Fibroblast of villous mesenchyme (primary cell): ENCODE measurements around the gene ADAMTSL2. TPM values are rescaled to one million over a fixed set of nuclear protein-coding genes. Genes with fewer than 3 reads are reported as not detected.

ENCODE experiments used
- DNase-seq: peaks from one replicate; pipeline ENCODE4 v3.0.0-alpha.2; 2010; ENCODE audit warnings: low read depth
- H3K4me3 ChIP-seq: 2 replicates; pipeline ENCODE4 v1.5.1; 2011; ENCODE audit warnings: low read depth, mild to moderate bottlenecking, low read length
- total RNA-seq: library from RNA; depleted of rRNA; stranded (reverse); fragments of >200 nt; gene quantifications from 2 replicates; pipeline ENCODE4 v1.2.3, GENCODE V29; 2012
- TF ChIP-seq, protein P1 (sequence below): IDR thresholded peaks from 2 replicates; pipeline ENCODE4 v1.5.1; 2012; ENCODE audit warnings: low read depth, mild to moderate bottlenecking, low read length; ENCODE audit not compliant: insufficient read depth

Gene ADAMTSL2
- total RNA-seq, 1 donor = under 0.01 TPM

DNA sequence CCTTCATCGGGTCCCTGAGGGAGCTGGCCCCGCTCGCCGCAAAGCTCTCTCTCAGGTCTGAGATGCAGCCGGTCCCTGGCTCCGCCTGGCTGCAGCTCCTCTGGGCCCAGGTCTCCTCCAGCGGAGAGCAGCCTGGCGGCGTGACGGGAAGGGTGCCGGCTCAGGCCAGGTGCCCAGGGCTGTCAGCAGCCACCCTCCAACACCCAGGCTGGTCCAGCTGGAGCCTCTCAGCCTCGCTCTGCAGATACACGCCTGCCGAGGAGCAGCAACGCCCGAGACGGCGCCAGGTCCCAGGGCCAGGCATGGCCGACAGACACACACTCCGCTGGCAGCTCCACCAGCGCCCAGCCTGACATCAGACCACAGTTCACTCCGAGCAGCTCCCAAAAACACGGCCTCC is 49.1 kb downstream of the ADAMTSL2 start:
- DNase-seq = peak; percentile 26
- TF ChIP-seq, protein P1, sequence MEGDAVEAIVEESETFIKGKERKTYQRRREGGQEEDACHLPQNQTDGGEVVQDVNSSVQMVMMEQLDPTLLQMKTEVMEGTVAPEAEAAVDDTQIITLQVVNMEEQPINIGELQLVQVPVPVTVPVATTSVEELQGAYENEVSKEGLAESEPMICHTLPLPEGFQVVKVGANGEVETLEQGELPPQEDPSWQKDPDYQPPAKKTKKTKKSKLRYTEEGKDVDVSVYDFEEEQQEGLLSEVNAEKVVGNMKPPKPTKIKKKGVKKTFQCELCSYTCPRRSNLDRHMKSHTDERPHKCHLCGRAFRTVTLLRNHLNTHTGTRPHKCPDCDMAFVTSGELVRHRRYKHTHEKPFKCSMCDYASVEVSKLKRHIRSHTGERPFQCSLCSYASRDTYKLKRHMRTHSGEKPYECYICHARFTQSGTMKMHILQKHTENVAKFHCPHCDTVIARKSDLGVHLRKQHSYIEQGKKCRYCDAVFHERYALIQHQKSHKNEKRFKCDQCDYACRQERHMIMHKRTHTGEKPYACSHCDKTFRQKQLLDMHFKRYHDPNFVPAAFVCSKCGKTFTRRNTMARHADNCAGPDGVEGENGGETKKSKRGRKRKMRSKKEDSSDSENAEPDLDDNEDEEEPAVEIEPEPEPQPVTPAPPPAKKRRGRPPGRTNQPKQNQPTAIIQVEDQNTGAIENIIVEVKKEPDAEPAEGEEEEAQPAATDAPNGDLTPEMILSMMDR = no peak
- no peak overlapping the region for H3K4me3 ChIP-seq

DNA sequence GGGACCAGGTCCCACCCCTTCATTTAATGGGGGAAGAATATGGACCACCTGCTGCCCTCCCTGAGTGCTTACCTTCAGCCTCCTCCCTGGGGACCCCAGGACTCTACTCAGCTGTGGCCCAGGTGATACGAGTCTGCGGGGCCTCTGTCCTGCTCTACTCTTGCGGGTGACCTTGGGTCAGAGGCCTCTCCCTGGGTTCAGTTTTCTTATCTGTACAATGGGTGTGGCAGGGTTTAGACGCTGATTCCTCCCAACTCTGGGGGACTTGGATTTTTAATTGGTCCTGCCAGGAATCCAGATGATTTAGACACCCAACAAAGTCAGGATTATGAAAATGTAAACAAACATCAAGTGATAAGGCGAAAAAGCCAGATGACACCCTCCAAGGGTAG is 49.7 kb downstream of the ADAMTSL2 start:
- peak; percentile 88 for DNase-seq
- TF ChIP-seq, protein P1 = no peak
- no peak overlapping the region for H3K4me3 ChIP-seq

DNA sequence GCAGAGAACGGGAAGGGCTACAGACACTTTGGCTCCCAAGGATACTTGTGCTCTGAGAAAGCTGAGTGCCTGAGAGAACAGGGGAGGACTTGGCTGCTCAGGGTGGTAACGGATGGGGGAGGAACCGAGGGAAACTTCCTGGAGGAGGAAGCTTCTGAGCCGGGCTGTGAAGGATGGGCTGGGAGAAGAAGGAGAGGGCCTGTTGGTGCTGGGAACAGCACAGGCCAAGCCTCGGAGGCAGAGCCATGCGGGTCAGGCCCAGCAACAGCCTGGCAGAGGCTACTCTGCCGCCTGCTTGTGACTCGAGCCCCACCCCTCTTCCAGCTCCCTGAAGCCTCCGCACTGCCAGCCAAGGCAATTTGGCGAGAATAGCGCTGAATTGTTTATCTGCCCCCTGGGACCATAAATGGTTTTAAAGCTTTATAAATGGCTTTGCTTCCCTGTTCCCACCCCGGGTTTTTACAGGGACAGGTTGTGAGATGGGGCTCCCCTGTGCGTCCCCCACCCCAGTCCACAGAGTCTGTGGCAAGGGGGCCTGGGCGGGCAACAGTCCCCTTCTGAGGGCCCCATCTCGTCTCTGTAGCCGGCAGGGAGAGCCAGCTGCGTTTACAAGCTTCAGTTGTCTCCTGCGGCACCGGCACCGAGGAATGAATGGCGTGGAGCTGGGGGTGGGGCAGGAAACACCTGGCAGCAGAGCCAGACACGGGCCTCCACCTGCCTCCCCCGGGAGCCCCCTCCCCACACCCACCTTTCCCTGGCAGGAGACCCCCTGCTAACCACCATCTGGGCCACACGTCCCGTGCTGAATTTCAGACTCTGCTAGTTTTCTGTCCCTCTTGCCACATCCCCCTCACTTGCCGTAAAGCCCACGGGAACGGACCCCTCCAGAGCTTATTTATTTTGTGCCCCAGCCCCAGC is 50.3 kb downstream of the ADAMTSL2 start:
- no peak overlapping the region for H3K4me3 ChIP-seq
- TF ChIP-seq, protein P1 = no peak
- DNase-seq = no peak

DNA sequence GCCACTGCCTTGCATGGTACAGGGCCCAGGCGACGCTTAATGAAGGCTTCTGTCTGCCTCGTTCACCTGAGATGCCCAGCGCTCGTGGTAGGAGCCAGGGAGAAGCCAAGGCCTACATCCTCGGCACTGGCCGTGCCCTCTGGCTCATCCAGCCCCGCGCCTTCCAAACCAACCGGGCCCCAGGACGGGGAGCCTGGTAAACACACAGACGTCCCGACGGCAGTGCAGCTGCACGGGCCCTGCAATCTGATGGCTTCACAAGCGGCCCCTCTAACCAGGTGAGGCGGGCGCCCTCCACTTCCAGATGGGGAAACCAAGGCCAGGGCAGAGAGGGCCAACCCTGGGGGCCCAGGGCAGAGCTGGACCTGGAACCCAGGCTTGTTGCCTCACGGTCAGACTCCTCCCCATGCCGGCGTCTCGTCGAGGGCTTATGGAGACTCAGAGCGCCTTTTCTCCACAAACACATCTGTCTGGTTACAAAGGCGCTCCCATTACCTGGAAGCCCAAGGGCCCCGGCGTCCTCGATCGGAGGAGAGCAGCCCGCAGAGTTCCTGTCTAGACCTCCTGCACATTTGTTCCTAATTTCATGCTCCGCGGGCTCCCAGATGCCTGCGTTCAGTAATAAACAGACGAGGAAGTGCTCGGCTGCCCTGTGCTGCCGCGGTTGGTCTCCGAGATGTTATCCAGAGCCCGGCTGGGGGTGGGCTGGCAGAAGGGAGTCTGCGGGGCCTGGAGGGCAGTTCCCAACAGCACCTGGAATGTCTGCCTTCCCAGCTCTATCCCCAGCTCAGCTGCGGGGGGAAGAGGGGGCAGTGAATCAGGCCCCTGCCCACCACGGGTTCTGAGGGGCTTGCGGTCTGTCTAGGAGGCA is 51.2 kb downstream of the ADAMTSL2 start:
- TF ChIP-seq, protein P1 = no peak
- no peak overlapping the region for H3K4me3 ChIP-seq
- DNase-seq = peak; percentile 69

DNA sequence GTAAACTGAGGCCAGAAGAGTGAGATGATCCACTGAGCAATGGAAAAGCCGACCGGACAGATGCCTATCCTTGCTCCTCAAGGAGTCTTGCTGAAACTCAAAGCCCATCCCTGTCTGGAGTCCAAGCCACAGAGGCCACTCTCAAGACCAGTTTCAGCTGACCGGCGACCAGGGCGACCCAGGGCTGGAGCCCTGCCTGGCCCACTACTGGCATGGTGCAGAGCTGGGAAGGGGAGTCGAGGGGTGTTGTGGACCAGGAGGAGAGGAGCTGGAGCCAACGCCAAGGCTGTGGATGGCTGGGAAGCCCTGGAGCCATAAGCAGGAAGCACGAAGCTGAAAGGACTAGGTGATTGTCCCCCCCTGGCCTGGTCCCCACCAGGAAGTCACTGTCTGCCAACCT is 52.5 kb downstream of the ADAMTSL2 start:
- H3K4me3 ChIP-seq = no peak overlapping the region
- TF ChIP-seq, protein P1 = no peak
- no peak for DNase-seq

DNA sequence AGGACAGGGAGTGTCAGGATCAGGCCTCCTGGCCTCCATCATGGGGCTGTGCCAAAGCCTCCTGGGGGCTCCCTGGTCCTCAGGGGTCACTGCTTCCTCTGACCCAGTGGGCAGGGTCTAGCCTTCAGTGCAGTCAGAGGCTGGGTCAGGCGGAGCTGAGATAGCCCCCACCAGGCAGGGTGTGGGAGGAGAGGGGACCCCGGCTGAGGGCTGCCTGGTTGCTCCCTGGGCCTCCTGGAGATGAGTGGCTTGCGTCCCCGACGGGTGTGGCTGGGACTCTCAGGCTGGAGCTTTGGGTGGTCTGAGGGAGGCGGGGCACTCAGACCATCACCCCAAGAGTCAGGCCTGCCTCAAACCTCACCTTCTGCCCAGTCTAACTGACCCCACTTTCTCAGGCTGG is 53.0 kb downstream of the ADAMTSL2 start:
- TF ChIP-seq, protein P1 = no peak
- H3K4me3 ChIP-seq = no peak overlapping the region
- no peak for DNase-seq
